CD8-positive, alpha-beta memory T cell (primary cell): ENCODE results near the gene CHST11. TPM values are rescaled to one million over a fixed set of nuclear protein-coding genes. Genes with fewer than 3 reads are reported as not detected.

Experiments
- CTCF ChIA-PET: fragments of 350-600 bp; sonication (Branson Sonifier 250); formaldehyde crosslinking; loops from one replicate; lab custom pipeline; 2021; ENCODE audit warnings: antibody characterized with exemption; lab: Charles Lee
- POLR2A ChIA-PET: fragments of 350-600 bp; sonication (Branson Sonifier 250); formaldehyde crosslinking; loops from one replicate; lab custom pipeline; 2021; ENCODE audit warnings: antibody characterized with exemption; lab: Charles Lee
- DNase-seq, 5 donors: peaks; one replicate each; pipeline versions ENCODE4 v3.0.0 to v3.0.0-alpha.2; 2020 to 2022; ENCODE audit warnings: mixed read lengths in 1 of 5
- H3K27ac ChIP-seq: one replicate; pipeline ENCODE4 v1.7.0; 2013; ENCODE audit warnings: low read depth, mild to moderate bottlenecking, low read length, moderate library complexity
- H3K27me3 ChIP-seq: 2 replicates; pipeline ENCODE4 v1.7.0; 2013; ENCODE audit warnings: low read length, mild to moderate bottlenecking; ENCODE audit not compliant: insufficient read depth, poor library complexity, severe bottlenecking
- H3K36me3 ChIP-seq: 2 replicates; pipeline ENCODE4 v1.7.0; 2013; ENCODE audit warnings: mild to moderate bottlenecking, low read length, moderate library complexity; ENCODE audit not compliant: insufficient read depth
- H3K4me1 ChIP-seq: 2 replicates; pipeline ENCODE4 v1.7.0; 2013; ENCODE audit warnings: mild to moderate bottlenecking, low read length, moderate library complexity; ENCODE audit not compliant: insufficient read depth
- H3K4me3 ChIP-seq: 2 replicates; pipeline ENCODE4 v1.7.0; 2013; ENCODE audit warnings: mild to moderate bottlenecking, low read length
- H3K9me3 ChIP-seq: 2 replicates; pipeline ENCODE4 v1.7.0; 2013; ENCODE audit warnings: mild to moderate bottlenecking, low read length
- H3K27ac Mint-ChIP-seq, 8 donors: one replicate each; pipeline ENCODE4 v1.8.0; 2020 to 2021; ENCODE audit warnings: mixed read lengths in 8 of 8, mild to moderate bottlenecking in 6 of 8, inconsistent platforms in 3 of 8, moderate library complexity in 3 of 8
- H3K27me3 Mint-ChIP-seq, 2 donors: one replicate each; pipeline ENCODE4 v1.8.0; 2020 to 2021; ENCODE audit warnings: mixed read lengths in 2 of 2, mild to moderate bottlenecking in 1 of 2, moderate library complexity in 1 of 2
- H3K36me3 Mint-ChIP-seq, 3 donors: one replicate each; pipeline ENCODE4 v1.8.0; 2020 to 2021; ENCODE audit warnings: mixed read lengths in 3 of 3, inconsistent platforms in 1 of 3, mild to moderate bottlenecking in 1 of 3
- H3K4me1 Mint-ChIP-seq, 3 donors: one replicate each; pipeline ENCODE4 v1.8.0; 2020 to 2021; ENCODE audit warnings: mixed read lengths in 3 of 3, inconsistent platforms in 1 of 3, mild to moderate bottlenecking in 1 of 3
- H3K4me3 Mint-ChIP-seq, 7 donors: one replicate each; pipeline ENCODE4 v1.8.0; 2020 to 2021; ENCODE audit warnings: mixed read lengths in 7 of 7, mild to moderate bottlenecking in 6 of 7, moderate library complexity in 4 of 7, inconsistent platforms in 2 of 7
- H3K9me3 Mint-ChIP-seq, 5 donors: one replicate each; pipeline ENCODE4 v1.8.0; 2020 to 2022; ENCODE audit warnings: mixed read lengths in 5 of 5, mild to moderate bottlenecking in 3 of 5, moderate library complexity in 2 of 5, inconsistent platforms in 1 of 5
- polyA plus RNA-seq: library from polyadenylated mRNA; unstranded; fragments of 300-500 nt; fragmentation: Illumina TruSeq; gene quantifications from one replicate; pipeline ENCODE4 v1.2.3, GENCODE V29; 2021
- total RNA-seq, 2 experiments: library from RNA; stranded (reverse); gene quantifications; one replicate each; pipeline ENCODE4 v1.2.3, GENCODE V29; 2021

The CHST11 gene
- total and polyA plus RNA-seq, 3 experiments from 2014 or later, result 47.8 to 76.8 (median 51.5) TPM

- CTCF ChIA-PET, result interaction anchor here (1.1 kb wide), 1 partner anchor 11 kb away, joined by 3 read pairs; no protein-coding TSS in a partner anchor
- H3K27ac Mint-ChIP-seq, result peak overlapping the region in 5 of 8 donors; percentile 13 to 88 (median 86)
- Histone ChIP-seq H3K9me3 (no peaks in the 10 kb centered on the region), H3K36me3 (no peaks in the 10 kb centered on the region), H3K4me1 (peaks cover 3% of the 10 kb centered on the region), H3K27me3 (no peaks in the 10 kb centered on the region), H3K4me3 (no peak overlapping the region), H3K27ac (no peak overlapping the region)
- POLR2A ChIA-PET, result no interaction called here
- H3K4me1 Mint-ChIP-seq, result peaks cover 66 to 88% (median 83%) of the 10 kb centered on the region in 3 donors
- H3K27me3 Mint-ChIP-seq, result no peaks in the 10 kb centered on the region
- DNase-seq, result no peak
- peaks cover 0 to 5% (median 0%) of the 10 kb centered on the region in 5 donors for H3K9me3 Mint-ChIP-seq
- H3K36me3 Mint-ChIP-seq, result peaks cover 0 to 29% (median 15%) of the 10 kb centered on the region in 3 donors
- H3K4me3 Mint-ChIP-seq, result peak overlapping the region in 1 of 7 donors; percentile 11
These were observed 180.9 kb downstream of the CHST11 start for GRCh38 chr12:104637604-104638003.

DNA sequence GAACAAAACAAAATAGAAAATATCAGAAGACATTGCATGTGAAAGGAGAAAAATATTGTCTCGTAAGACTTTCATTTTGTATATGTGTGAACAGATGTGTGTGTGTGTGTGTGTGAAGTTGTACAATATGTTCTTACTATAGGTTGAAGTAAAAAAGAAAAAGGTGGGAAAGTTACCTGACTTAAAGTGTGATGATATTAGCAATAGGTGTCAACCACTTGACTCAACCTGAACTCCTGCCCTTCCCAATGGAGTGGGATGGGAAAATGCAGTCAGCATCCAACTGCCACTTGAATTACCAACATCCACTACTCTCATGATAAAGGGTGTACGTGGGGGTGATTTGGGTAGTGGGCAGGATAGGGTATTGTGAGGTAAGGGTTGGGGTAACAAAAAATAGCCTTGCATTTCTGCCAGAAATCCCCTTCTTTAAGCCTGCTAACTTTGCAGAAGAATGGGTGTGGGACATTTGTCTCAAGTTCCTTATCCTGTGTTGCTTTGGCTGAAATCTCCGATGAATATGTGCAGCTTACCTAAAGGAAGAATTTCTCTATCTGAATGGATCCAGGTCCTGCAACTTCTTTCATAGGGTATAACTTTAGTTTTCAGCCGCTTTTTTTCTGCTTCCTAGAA, 181.6 kb downstream of the CHST11 start:
- Mint-ChIP-seq H3K27me3 (no peaks in the 10 kb centered on the region), H3K4me1 (peaks cover 66 to 88% (median 83%) of the 10 kb centered on the region in 3 donors), H3K27ac (peak overlapping the region in 3 of 8 donors; percentile 10 to 86 (median 77)), H3K4me3 (no peak overlapping the region), H3K36me3 (peaks cover 0 to 30% (median 14%) of the 10 kb centered on the region in 3 donors), H3K9me3 (peaks cover 0 to 5% (median 0%) of the 10 kb centered on the region in 5 donors)
- H3K9me3 ChIP-seq, result no peaks in the 10 kb centered on the region
- no peak overlapping the region for H3K27ac ChIP-seq
- peaks cover 7% of the 10 kb centered on the region for H3K4me1 ChIP-seq
- H3K4me3 ChIP-seq, result no peak overlapping the region
- POLR2A ChIA-PET, result no interaction called here
- DNase-seq, result no peak
- H3K27me3 ChIP-seq, result no peaks in the 10 kb centered on the region
- no peaks in the 10 kb centered on the region for H3K36me3 ChIP-seq
- CTCF ChIA-PET, result interaction anchor here (1.1 kb wide), 1 partner anchor 12 kb away, joined by 3 read pairs; no protein-coding TSS in a partner anchor

DNA sequence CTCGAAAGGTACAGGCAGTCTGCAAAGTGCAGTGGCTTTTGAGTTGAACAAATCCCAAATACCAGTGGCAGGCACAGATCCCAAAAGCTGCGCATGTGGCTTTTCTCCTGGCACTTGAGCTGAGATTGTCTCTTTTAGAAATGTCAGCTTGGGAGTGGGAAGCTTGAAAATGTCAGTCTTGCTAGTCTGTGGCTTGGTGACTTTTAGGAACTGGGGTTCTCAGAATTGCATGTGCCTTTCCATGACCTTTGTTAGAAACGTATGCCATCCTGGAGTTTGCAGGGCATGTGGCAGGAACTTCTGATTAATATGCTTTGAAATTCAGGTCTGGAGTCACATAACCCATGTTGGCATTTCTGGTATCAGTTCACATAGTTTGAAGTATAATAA, 182.1 kb downstream of the CHST11 start:
- Histone ChIP-seq H3K4me3 (no peak overlapping the region), H3K27ac (no peak overlapping the region), H3K27me3 (no peaks in the 10 kb centered on the region), H3K4me1 (peaks cover 12% of the 10 kb centered on the region), H3K9me3 (no peaks in the 10 kb centered on the region), H3K36me3 (no peaks in the 10 kb centered on the region)
- peaks cover 69 to 91% (median 85%) of the 10 kb centered on the region in 3 donors for H3K4me1 Mint-ChIP-seq
- DNase-seq, result no peak
- no peak overlapping the region for H3K4me3 Mint-ChIP-seq
- peaks cover 0 to 5% (median 0%) of the 10 kb centered on the region in 5 donors for H3K9me3 Mint-ChIP-seq
- H3K27ac Mint-ChIP-seq, result peak overlapping the region in 1 of 8 donors; percentile 47
- CTCF ChIA-PET, result interaction anchor here (1.1 to 1.4 kb wide), 2 partner anchors 13 to 182 kb away, joined by 3 read pairs; partner anchors contain the start of gene CHST11
- no peaks in the 10 kb centered on the region for H3K27me3 Mint-ChIP-seq
- peaks cover 0 to 32% (median 14%) of the 10 kb centered on the region in 3 donors for H3K36me3 Mint-ChIP-seq
- POLR2A ChIA-PET, result no interaction called here

- Histone ChIP-seq H3K4me1 (peaks cover 21% of the 10 kb centered on the region), H3K27me3 (no peaks in the 10 kb centered on the region), H3K9me3 (no peaks in the 10 kb centered on the region), H3K36me3 (no peaks in the 10 kb centered on the region), H3K27ac (no peak overlapping the region), H3K4me3 (no peak overlapping the region)
- Mint-ChIP-seq H3K9me3 (peaks cover 0 to 5% (median 0%) of the 10 kb centered on the region in 5 donors), H3K27me3 (no peaks in the 10 kb centered on the region), H3K27ac (peak overlapping the region in 3 of 8 donors; percentile 47 to 79 (median 60)), H3K4me3 (peak overlapping the region in 1 of 7 donors; percentile 51), H3K36me3 (peaks cover 0 to 35% (median 12%) of the 10 kb centered on the region in 3 donors), H3K4me1 (peaks cover 66 to 85% (median 78%) of the 10 kb centered on the region in 3 donors)
- no peak for DNase-seq
- ChIA-PET CTCF (interaction anchor here (1.0 kb wide), 1 partner anchor 259 kb away, joined by 3 read pairs; no protein-coding TSS in a partner anchor), POLR2A (no interaction called here)
These were observed 184.2 kb downstream of the CHST11 start for GRCh38 chr12:104640956-104641355.

- Mint-ChIP-seq H3K36me3 (peaks cover 0 to 38% (median 15%) of the 10 kb centered on the region in 3 donors), H3K4me1 (peaks cover 65 to 85% (median 78%) of the 10 kb centered on the region in 3 donors), H3K27ac (peak overlapping the region in 2 of 8 donors; percentile 43 to 63), H3K27me3 (no peaks in the 10 kb centered on the region), H3K4me3 (no peak overlapping the region), H3K9me3 (peaks cover 0 to 5% (median 0%) of the 10 kb centered on the region in 5 donors)
- Histone ChIP-seq H3K4me3 (no peak overlapping the region), H3K27ac (no peak overlapping the region), H3K9me3 (no peaks in the 10 kb centered on the region), H3K4me1 (peaks cover 21% of the 10 kb centered on the region), H3K36me3 (peaks cover 3% of the 10 kb centered on the region), H3K27me3 (no peaks in the 10 kb centered on the region)
- CTCF ChIA-PET, result no interaction called here
- no peak for DNase-seq
- POLR2A ChIA-PET, result no interaction called here
These were observed 185.1 kb downstream of the CHST11 start for GRCh38 chr12:104641862-104642261.

DNA sequence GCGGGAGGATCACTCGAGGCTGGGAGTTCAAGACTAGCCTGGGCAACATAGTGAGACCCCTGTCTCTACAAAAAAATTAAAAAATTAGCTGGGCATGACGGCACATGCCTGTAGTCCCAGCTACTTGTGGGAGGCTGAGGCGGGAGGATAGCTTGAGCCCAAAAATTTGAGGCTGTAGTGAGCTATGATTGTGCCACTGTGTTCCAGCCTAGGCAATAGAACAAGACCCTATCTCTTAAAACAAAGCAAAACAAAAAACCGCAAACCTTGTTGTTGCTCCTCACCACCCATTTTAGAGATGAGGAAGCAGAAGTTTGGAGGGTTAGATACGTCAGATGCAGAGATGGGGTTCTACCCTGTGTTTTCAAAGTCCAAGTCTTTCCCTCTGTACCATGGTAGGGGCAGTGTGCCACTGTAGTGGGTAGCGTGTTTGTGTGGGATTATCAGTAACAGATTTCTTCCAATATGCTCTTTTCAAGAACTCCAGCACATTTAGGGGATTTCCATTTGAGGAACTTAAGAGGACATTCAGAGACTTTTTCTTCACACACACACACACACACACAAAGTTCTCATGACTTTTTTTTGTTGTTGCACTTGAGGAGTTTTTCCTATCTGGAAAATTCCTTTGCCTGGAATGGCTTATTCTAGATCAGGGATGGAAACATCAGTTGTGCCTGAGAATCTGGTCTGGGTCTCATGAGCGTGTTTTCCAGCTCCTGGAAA, 186.5 kb downstream of the CHST11 start:
- DNase-seq, result no peak
- Histone ChIP-seq H3K27me3 (no peaks in the 10 kb centered on the region), H3K4me1 (peaks cover 18% of the 10 kb centered on the region), H3K9me3 (no peaks in the 10 kb centered on the region), H3K36me3 (peaks cover 4% of the 10 kb centered on the region), H3K27ac (no peak overlapping the region), H3K4me3 (no peak overlapping the region)
- POLR2A ChIA-PET, result no interaction called here
- H3K4me3 Mint-ChIP-seq, result peak overlapping the region in 3 of 7 donors; percentile 9 to 49 (median 39)
- peaks cover 0 to 40% (median 20%) of the 10 kb centered on the region in 3 donors for H3K36me3 Mint-ChIP-seq
- CTCF ChIA-PET, result no interaction called here
- H3K27me3 Mint-ChIP-seq, result no peaks in the 10 kb centered on the region
- peak overlapping the region in 7 of 8 donors; percentile 11 to 85 (median 27) for H3K27ac Mint-ChIP-seq
- peaks cover 65 to 83% (median 77%) of the 10 kb centered on the region in 3 donors for H3K4me1 Mint-ChIP-seq
- peaks cover 0 to 5% (median 0%) of the 10 kb centered on the region in 5 donors for H3K9me3 Mint-ChIP-seq

- Mint-ChIP-seq H3K4me1 (peaks cover 68 to 82% (median 70%) of the 10 kb centered on the region in 3 donors), H3K36me3 (peaks cover 0 to 40% (median 20%) of the 10 kb centered on the region in 3 donors), H3K27ac (peak overlapping the region in 7 of 8 donors; percentile 11 to 85 (median 55)), H3K27me3 (no peaks in the 10 kb centered on the region), H3K9me3 (peaks cover 0 to 5% (median 0%) of the 10 kb centered on the region in 5 donors), H3K4me3 (peak overlapping the region in 5 of 7 donors; percentile 17 to 68 (median 49))
- no peak overlapping the region for H3K4me3 ChIP-seq
- H3K9me3 ChIP-seq, result no peaks in the 10 kb centered on the region
- H3K4me1 ChIP-seq, result peaks cover 18% of the 10 kb centered on the region
- POLR2A ChIA-PET, result no interaction called here
- DNase-seq, result no peak
- peaks cover 4% of the 10 kb centered on the region for H3K36me3 ChIP-seq
- no peaks in the 10 kb centered on the region for H3K27me3 ChIP-seq
- peak overlapping the region; percentile 13 for H3K27ac ChIP-seq
- CTCF ChIA-PET, result interaction anchor here (1.1 kb wide), 1 partner anchor 188 kb away, joined by 4 read pairs; the partner anchor contains the start of gene CHST11
These were observed 187.3 kb downstream of the CHST11 start for GRCh38 chr12:104643819-104644669.
